Skeletal muscle tissue (tissue), 4 donors: ENCODE data around the gene CMTM6. TPM values are rescaled to one million over a fixed set of nuclear protein-coding genes. Genes with fewer than 3 reads are reported as not detected.
"Not testable (repeated sequence)": the region's sequence is repeated elsewhere in the genome, so short reads cannot be mapped to it uniquely, and the experiment has no call there.

Source experiments
- H3K27ac ChIP-seq: one replicate; pipeline ENCODE4 v1.7.0; 2013; ENCODE audit warnings: mild to moderate bottlenecking, low read depth, low read length, inconsistent platforms
- H3K27me3 ChIP-seq, 3 donors: one replicate each; pipeline ENCODE4 v1.7.0; 2013; ENCODE audit warnings: low read length in 3 of 3; ENCODE audit not compliant: control insufficient read depth in 3 of 3, insufficient read depth in 3 of 3
- H3K36me3 ChIP-seq, 3 donors: one replicate each; pipeline ENCODE4 v1.7.0; 2013; ENCODE audit warnings: low read length in 3 of 3; ENCODE audit not compliant: control insufficient read depth in 3 of 3, insufficient read depth in 3 of 3
- H3K4me1 ChIP-seq, 3 donors: one replicate each; pipeline ENCODE4 v1.7.0; 2013; ENCODE audit warnings: low read length in 3 of 3, mild to moderate bottlenecking in 3 of 3; ENCODE audit not compliant: control insufficient read depth in 3 of 3, insufficient read depth in 3 of 3
- H3K4me3 ChIP-seq, 3 donors: one replicate each; pipeline ENCODE4 v1.7.0; 2013; ENCODE audit warnings: low read length in 3 of 3
- H3K9ac ChIP-seq, 3 donors: one replicate each; pipeline ENCODE4 v1.7.0; 2013; ENCODE audit warnings: low read length in 3 of 3, mild to moderate bottlenecking in 3 of 3, moderate library complexity in 2 of 3, low read depth in 1 of 3
- H3K9me3 ChIP-seq, 3 donors: one replicate each; pipeline ENCODE4 v1.7.0; 2013; ENCODE audit warnings: low read length in 3 of 3; ENCODE audit not compliant: control insufficient read depth in 3 of 3
- total RNA-seq: library from RNA; depleted of rRNA; stranded (reverse); fragments of >200 nt; gene quantifications from one replicate; pipeline ENCODE4 v1.2.3, GENCODE V29; 2014
- donor health status: Osteomylitis.

CMTM6 gene
- total RNA-seq, 1 donor from 2014 or later = 26.6 TPM

- Histone ChIP-seq H3K36me3 (peaks cover 0 to 2% (median 0%) of the 10 kb centered on the region in 3 donors), H3K27ac (no peak overlapping the region), H3K4me1 (peaks cover 0 to 6% (median 2%) of the 10 kb centered on the region in 3 donors), H3K4me3 (no peak overlapping the region), H3K9ac (no peak overlapping the region), H3K27me3 (no peaks in the 10 kb centered on the region), H3K9me3 (no peaks in the 10 kb centered on the region)
These were observed 32.3 kb downstream of the CMTM6 start for GRCh38 chr3:32470362-32470761.

- no peak overlapping the region for H3K9ac ChIP-seq
- no peaks in the 10 kb centered on the region for H3K27me3 ChIP-seq
- H3K9me3 ChIP-seq = no peaks in the 10 kb centered on the region
- H3K27ac ChIP-seq = no peak overlapping the region
- no peak overlapping the region for H3K4me3 ChIP-seq
- peaks cover 0 to 2% (median 0%) of the 10 kb centered on the region in 3 donors for H3K36me3 ChIP-seq
- peaks cover 0 to 6% (median 2%) of the 10 kb centered on the region in 3 donors for H3K4me1 ChIP-seq
These were observed 33.3 kb downstream of the CMTM6 start for GRCh38 chr3:32469151-32469874.

- Histone ChIP-seq H3K9me3 (no peaks in the 10 kb centered on the region), H3K4me1 (peaks cover 0 to 6% (median 2%) of the 10 kb centered on the region in 3 donors)
These were observed 35.1 kb downstream of the CMTM6 start for GRCh38 chr3:32467333-32468070.

GRCh38 chr3:32466808-32467207 lies 35.8 kb downstream of the CMTM6 start:
- H3K9me3 ChIP-seq, H3K4me3 ChIP-seq, H3K36me3 ChIP-seq, H3K27ac ChIP-seq, H3K9ac ChIP-seq, H3K4me1 ChIP-seq, H3K27me3 ChIP-seq: not testable (repeated sequence)

More at GRCh38 chr3:32467333-32468070, 35.1 kb downstream of the CMTM6 start:
- no peaks in the 10 kb centered on the region for H3K36me3 ChIP-seq
- peak overlapping the region; percentile 40 to 76 (median 64) for H3K9ac ChIP-seq
- H3K4me3 ChIP-seq = peak overlapping the region; percentile 56 to 71 (median 68)
- no peaks in the 10 kb centered on the region for H3K27me3 ChIP-seq
- H3K27ac ChIP-seq = no peak overlapping the region

GRCh38 chr3:32464726-32465125 lies 37.9 kb downstream of the CMTM6 start:
- not testable (repeated sequence) for H3K9me3 ChIP-seq, H3K4me3 ChIP-seq, H3K27ac ChIP-seq, H3K27me3 ChIP-seq, H3K4me1 ChIP-seq, H3K9ac ChIP-seq, H3K36me3 ChIP-seq

- not testable (repeated sequence) for H3K36me3 ChIP-seq, H3K4me3 ChIP-seq, H3K4me1 ChIP-seq, H3K9ac ChIP-seq, H3K27me3 ChIP-seq, H3K9me3 ChIP-seq, H3K27ac ChIP-seq
These were observed 39.2 kb downstream of the CMTM6 start for GRCh38 chr3:32463415-32463814.

GRCh38 chr3:32462191-32462986 lies 40.3 kb downstream of the CMTM6 start:
- not testable (repeated sequence) for H3K9me3 ChIP-seq, H3K4me3 ChIP-seq

GRCh38 chr3:32460817-32461496 lies 41.7 kb downstream of the CMTM6 start:
- not testable (repeated sequence) for H3K4me3 ChIP-seq, H3K36me3 ChIP-seq, H3K4me1 ChIP-seq, H3K9me3 ChIP-seq, H3K9ac ChIP-seq, H3K27me3 ChIP-seq, H3K27ac ChIP-seq

More at GRCh38 chr3:32462191-32462986, 40.3 kb downstream of the CMTM6 start:
- not testable (repeated sequence) for H3K27me3 ChIP-seq, H3K36me3 ChIP-seq, H3K4me1 ChIP-seq, H3K27ac ChIP-seq, H3K9ac ChIP-seq

- no peaks in the 10 kb centered on the region for H3K9me3 ChIP-seq
- no peak overlapping the region for H3K4me3 ChIP-seq
- peaks cover 0 to 2% (median 0%) of the 10 kb centered on the region in 3 donors for H3K36me3 ChIP-seq
- no peaks in the 10 kb centered on the region for H3K27me3 ChIP-seq
- H3K4me1 ChIP-seq = peaks cover 0 to 2% (median 0%) of the 10 kb centered on the region in 3 donors
- no peak overlapping the region for H3K27ac ChIP-seq
- H3K9ac ChIP-seq = no peak overlapping the region
These were observed 42.5 kb downstream of the CMTM6 start for GRCh38 chr3:32460031-32460749.
